Thoracic aorta (tissue), 2 donors: ENCODE measurements around the gene WT1. TPM values are rescaled to one million over a fixed set of nuclear protein-coding genes. Genes with fewer than 3 reads are reported as not detected.
"Not testable (repeated sequence)": the region's sequence is repeated elsewhere in the genome, so short reads cannot be mapped to it uniquely, and the experiment has no call there.

ENCODE experiments used
- ATAC-seq: fragments of 150-250 bp; one replicate; pipeline ENCODE4 v1.8.0; 2017; ENCODE audit warnings: low read depth; ENCODE audit not compliant: insufficient number of reproducible peaks, low FRiP score
- DNase-seq: peaks from one replicate; pipeline ENCODE4 v3.0.0-alpha.2; 2020; ENCODE audit warnings: low spot score
- H3K27ac ChIP-seq, 2 donors: fragments of 200-600 bp; sonication (generic); 1 replicate in 1 of 2; 2 replicates in 1 of 2; pipeline ENCODE4 v1.5.1; 2016; ENCODE audit warnings: mild to moderate bottlenecking in 2 of 2, moderate library complexity in 2 of 2
- H3K27me3 ChIP-seq: fragments of 200-600 bp; sonication (generic); replicated peaks from 2 replicates; pipeline ENCODE4 v1.6.0; 2016; ENCODE audit warnings: mild to moderate bottlenecking; ENCODE audit not compliant: insufficient read depth
- H3K36me3 ChIP-seq: fragments of 200-600 bp; sonication (generic); one replicate; pipeline ENCODE4 v1.5.1; 2016
- H3K4me1 ChIP-seq, 2 donors: fragments of 200-600 bp; sonication (generic); 1 replicate in 1 of 2; 2 replicates in 1 of 2; pipeline versions ENCODE4 v1.5.1 to v1.6.0; 2016; ENCODE audit warnings: low read depth in 2 of 2, mild to moderate bottlenecking in 1 of 2; ENCODE audit not compliant: control insufficient read depth in 1 of 2
- H3K4me3 ChIP-seq: fragments of 200-600 bp; sonication (generic); 2 replicates; pipeline ENCODE4 v1.5.1; 2016; ENCODE audit warnings: mild to moderate bottlenecking
- H3K9me3 ChIP-seq: fragments of 200-600 bp; sonication (generic); 2 replicates; pipeline ENCODE4 v1.5.1; 2016
- total RNA-seq, 2 donors: library from RNA; depleted of rRNA; stranded (reverse); fragments of >200 nt; gene quantifications; one replicate each; pipeline versions ENCODE4 v1.1.0 to v1.2.3, GENCODE V29; 2016
- TF ChIP-seq, protein P1 (sequence below): fragments of 200-600 bp; sonication (generic); IDR thresholded peaks from one replicate; pipeline ENCODE4 v1.5.1; 2019; ENCODE audit warnings: antibody characterized with exemption

WT1 gene
- total RNA-seq = 1 to 10 TPM in 1 of 2 donors, not detected in 1; 1.1 TPM

DNA sequence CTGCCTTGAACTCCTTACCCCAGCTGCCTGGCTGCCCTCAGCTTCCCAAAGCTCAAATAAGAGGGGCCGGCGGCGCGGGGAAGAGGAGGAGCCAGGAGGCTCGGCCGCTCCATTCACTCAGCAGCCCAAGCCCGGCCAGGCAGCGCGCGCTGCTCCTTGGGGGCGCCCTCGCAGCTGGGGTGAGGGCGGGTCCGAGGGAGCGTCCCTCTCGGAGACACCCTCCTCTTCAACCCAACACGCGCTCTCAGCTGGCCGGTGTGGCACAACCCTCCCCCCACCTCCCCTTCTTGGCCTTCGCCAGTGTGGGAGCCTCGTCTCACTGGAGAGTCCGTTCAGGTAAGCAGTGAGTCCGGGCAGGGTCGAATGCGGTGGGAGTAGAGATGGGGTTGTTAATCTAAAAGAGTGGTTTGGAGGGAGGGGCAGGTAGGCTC lies at the start of gene WT1:
Gene WT1 (minus strand): TSS at position 29 of the 431 bp plus-strand sequence.
- Histone ChIP-seq H3K27me3 (peaks cover 11% of the 10 kb centered on the region), H3K27ac (no peak within 1 kb of the TSS), H3K4me3 (peak within 1 kb of the TSS; percentile 51), H3K36me3 (no peaks in the 10 kb centered on the region), H3K9me3 (no peaks in the 10 kb centered on the region), H3K4me1 (peaks cover 6 to 31% of the 10 kb centered on the region in 2 donors)
- TF ChIP-seq, protein P1, sequence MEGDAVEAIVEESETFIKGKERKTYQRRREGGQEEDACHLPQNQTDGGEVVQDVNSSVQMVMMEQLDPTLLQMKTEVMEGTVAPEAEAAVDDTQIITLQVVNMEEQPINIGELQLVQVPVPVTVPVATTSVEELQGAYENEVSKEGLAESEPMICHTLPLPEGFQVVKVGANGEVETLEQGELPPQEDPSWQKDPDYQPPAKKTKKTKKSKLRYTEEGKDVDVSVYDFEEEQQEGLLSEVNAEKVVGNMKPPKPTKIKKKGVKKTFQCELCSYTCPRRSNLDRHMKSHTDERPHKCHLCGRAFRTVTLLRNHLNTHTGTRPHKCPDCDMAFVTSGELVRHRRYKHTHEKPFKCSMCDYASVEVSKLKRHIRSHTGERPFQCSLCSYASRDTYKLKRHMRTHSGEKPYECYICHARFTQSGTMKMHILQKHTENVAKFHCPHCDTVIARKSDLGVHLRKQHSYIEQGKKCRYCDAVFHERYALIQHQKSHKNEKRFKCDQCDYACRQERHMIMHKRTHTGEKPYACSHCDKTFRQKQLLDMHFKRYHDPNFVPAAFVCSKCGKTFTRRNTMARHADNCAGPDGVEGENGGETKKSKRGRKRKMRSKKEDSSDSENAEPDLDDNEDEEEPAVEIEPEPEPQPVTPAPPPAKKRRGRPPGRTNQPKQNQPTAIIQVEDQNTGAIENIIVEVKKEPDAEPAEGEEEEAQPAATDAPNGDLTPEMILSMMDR = no peak
- ATAC-seq (no peak), DNase-seq (no peak)

DNA sequence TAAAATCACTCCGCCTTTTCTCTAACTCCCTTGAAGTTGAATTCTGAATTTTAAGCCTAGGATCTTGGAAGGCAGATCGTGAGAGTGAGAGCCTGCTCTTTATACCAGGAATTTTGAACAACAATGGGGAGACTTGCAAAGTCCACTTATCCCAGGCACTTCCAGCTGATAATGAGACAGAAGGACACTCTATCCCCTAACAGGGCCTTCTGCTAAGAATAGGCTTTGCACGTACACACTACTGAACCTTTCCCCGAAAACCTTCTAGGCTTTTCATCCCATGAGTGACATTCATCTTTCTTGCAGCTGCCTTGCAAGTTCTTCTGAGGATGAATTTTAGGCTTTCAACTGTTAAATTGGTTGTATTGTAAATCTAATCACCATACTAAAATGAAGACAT lies 44.0 kb upstream of the WT1 start:
- Histone ChIP-seq H3K27ac (no peak overlapping the region), H3K9me3 (no peaks in the 10 kb centered on the region), H3K27me3 (no peaks in the 10 kb centered on the region), H3K36me3 (no peaks in the 10 kb centered on the region), H3K4me3 (no peak overlapping the region), H3K4me1 (no peaks in the 10 kb centered on the region)
- no peak for DNase-seq
- ATAC-seq = no peak
- TF ChIP-seq, protein P1 = no peak

DNA sequence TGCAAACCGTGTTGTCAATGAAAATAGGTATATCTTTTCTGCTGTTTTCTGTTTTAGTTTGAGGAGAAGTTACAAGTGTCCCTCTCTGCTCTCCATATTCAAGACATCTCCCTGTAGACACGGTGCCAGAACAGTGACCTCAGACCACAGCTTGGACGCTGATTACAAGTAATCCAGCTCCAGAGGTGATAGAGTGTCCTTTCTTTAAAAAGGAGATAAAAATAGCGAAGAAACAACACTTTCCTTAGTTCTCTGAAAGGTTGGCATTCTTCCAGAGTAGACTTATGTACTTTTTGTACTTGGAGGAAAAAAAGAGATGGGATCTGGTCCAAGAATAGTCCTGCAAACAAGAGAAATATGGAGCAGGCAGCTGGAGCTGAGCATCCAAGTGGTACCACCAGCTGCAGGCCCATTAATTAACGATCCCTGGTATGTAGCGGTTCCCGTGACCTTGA lies 43.0 kb upstream of the WT1 start:
- no peaks in the 10 kb centered on the region for H3K27me3 ChIP-seq
- DNase-seq (no peak), ATAC-seq (no peak)
- no peaks in the 10 kb centered on the region for H3K36me3 ChIP-seq
- no peaks in the 10 kb centered on the region for H3K4me1 ChIP-seq
- H3K9me3 ChIP-seq = no peaks in the 10 kb centered on the region
- TF ChIP-seq, protein P1 = no peak
- H3K27ac ChIP-seq = no peak overlapping the region
- H3K4me3 ChIP-seq = no peak overlapping the region

DNA sequence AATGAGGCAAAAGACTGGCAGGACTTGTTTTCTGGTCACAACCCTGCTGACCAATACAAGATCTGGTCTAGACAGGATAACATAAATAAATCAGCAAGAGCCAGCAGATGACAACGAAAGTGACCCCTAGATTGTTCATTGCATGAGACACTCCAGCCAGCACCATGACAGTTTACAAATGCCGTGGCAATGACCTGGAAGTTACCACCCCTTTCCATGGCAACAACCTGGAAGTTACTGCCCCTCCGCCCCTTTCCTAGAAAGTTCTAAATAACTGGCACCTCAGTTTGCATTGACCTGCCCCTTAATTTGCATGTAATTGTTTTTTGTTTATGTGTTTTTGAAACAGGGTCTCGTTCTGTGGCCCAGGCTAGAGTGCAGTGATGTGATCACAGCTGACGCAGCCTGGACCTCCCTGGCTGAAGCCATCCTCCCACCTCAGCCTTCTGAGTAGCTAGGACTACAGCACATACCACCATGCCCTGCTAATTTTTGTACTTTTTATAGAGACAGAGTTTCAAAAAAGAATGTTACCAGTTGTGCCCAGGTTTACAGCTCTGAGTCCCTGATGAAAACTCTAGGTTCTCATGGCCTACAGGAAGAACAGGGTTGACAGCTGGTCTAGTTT lies 38.1 kb upstream of the WT1 start:
- Histone ChIP-seq H3K27ac (no peak overlapping the region), H3K36me3 (no peaks in the 10 kb centered on the region), H3K4me1 (no peaks in the 10 kb centered on the region), H3K4me3 (no peak overlapping the region), H3K9me3 (no peaks in the 10 kb centered on the region), H3K27me3 (no peaks in the 10 kb centered on the region)
- TF ChIP-seq, protein P1 = no peak
- DNase-seq (no peak), ATAC-seq (no peak)

DNA sequence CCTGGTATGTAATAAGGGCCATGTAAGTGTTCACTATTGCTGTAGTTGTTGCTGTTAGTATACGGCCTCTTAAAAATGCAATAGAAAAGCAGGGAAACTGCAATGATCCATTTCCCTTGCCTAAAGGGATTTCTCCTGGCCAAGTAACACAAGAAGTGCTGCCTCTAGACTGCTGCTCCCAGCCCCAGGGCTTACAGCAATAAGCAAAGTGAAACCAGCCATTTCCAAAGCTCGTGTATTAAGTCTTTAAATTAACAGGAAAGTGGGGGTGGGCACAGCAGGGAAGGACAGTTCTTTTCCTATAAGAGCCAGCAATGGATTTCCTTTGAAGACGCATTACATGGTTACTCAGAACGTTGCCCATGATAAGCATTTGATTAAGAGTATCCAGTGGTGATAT lies 36.9 kb upstream of the WT1 start:
- Histone ChIP-seq H3K36me3 (no peaks in the 10 kb centered on the region), H3K4me3 (no peak overlapping the region), H3K4me1 (no peaks in the 10 kb centered on the region), H3K9me3 (no peaks in the 10 kb centered on the region), H3K27me3 (no peaks in the 10 kb centered on the region), H3K27ac (no peak overlapping the region)
- TF ChIP-seq, protein P1 = no peak
- DNase-seq (no peak), ATAC-seq (no peak)

DNA sequence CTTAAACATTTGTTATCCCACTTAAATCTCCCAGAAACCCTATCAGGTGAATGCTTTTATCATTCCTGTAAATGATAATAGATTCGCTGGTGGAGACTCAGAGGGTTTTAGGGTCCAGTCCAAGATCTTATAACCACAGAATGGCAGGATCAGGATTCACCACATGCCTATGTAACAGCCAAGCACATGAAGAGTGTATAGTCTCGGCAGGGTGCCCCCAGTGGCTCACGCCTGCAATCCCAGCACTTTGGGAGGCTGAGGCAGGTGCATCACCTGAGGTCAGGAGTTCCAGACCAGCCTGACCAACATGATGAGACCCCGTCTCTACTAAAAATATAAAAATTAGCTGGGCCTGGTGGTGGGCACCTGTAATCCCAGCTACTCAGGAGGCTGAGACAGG lies 36.2 kb upstream of the WT1 start:
- not testable (repeated sequence) for H3K27ac ChIP-seq, H3K36me3 ChIP-seq, DNase-seq, H3K27me3 ChIP-seq, H3K4me3 ChIP-seq, H3K9me3 ChIP-seq, H3K4me1 ChIP-seq, ATAC-seq
